Left lung (tissue), 10 donors: ENCODE measurements around the gene MRPS9. TPM values are rescaled to one million over a fixed set of nuclear protein-coding genes. Genes with fewer than 3 reads are reported as not detected.

ENCODE experiments used
- ATAC-seq: fragments of 200-7000 bp; cut with Tn5 transposase; one replicate; pipeline ENCODE4 v1.9.1; 2020; ENCODE audit warnings: moderate library complexity
- DNase-seq, 4 donors: peaks; one replicate each; pipeline ENCODE4 v3.0.0-alpha.2; 2013 to 2020
- H3K27ac ChIP-seq, 2 donors: fragments of 200-600 bp; sonication (generic) in 1 of 2; one replicate each; pipeline versions ENCODE4 v1.5.0 to v1.8.0; 2020 to 2021
- H3K27me3 ChIP-seq, 2 donors: fragments of 200-600 bp; sonication (generic) in 1 of 2; one replicate each; pipeline versions ENCODE4 v1.5.0 to v1.8.0; 2020 to 2021
- H3K36me3 ChIP-seq, 2 donors: fragments of 200-600 bp; sonication (generic) in 1 of 2; one replicate each; pipeline versions ENCODE4 v1.5.0 to v1.8.0; 2020 to 2021
- H3K4me1 ChIP-seq, 2 donors: fragments of 200-600 bp; one replicate each; pipeline ENCODE4 v1.8.0; 2021
- H3K4me3 ChIP-seq, 2 donors: fragments of 200-600 bp; sonication (generic) in 1 of 2; one replicate each; pipeline versions ENCODE4 v1.5.0 to v1.8.0; 2020 to 2021; ENCODE audit warnings: mild to moderate bottlenecking in 1 of 2
- H3K9me3 ChIP-seq, 2 donors: fragments of 200-600 bp; sonication (generic) in 1 of 2; one replicate each; pipeline versions ENCODE4 v1.5.0 to v1.8.0; 2020 to 2021
- CTCF ChIP-seq, 2 donors: fragments of 200-600 bp; sonication (generic) in 1 of 2; IDR thresholded peaks; one replicate each; pipeline versions ENCODE4 v1.5.0 to v1.8.0; 2021; ENCODE audit warnings: antibody characterized with exemption in 2 of 2
- intact Hi-C, 2 donors: fragments of 100-400 bp; cut with DNase I; formaldehyde crosslinking; loops; one replicate each; pipeline versions ENCODE4 v1.11.2 to v1.14.2; 2022
- polyA plus RNA-seq, 6 donors: library from polyadenylated mRNA; unstranded; fragments of 120-200 nt; gene quantifications; one replicate each; pipeline ENCODE4 v1.2.1, GENCODE V29; 2013; ENCODE audit not compliant: insufficient read length in 6 of 6
- total RNA-seq, 2 donors: library from RNA; stranded (reverse); fragmentation: NEBNext Ultra II Directional; extraction: Animal tissue kit (Norgen Biotek cat#: 25700); gene quantifications; one replicate each; pipeline ENCODE4 v1.2.1, GENCODE V29; 2021
- donor health status: DM: no; HTN: yes; CAD: no.
- donor health status: DM: no; HTN: no; CAD: no.

Gene MRPS9
- total and polyA plus RNA-seq, 8 donors: 14.3 to 45.0 (median 39.0) TPM

DNA sequence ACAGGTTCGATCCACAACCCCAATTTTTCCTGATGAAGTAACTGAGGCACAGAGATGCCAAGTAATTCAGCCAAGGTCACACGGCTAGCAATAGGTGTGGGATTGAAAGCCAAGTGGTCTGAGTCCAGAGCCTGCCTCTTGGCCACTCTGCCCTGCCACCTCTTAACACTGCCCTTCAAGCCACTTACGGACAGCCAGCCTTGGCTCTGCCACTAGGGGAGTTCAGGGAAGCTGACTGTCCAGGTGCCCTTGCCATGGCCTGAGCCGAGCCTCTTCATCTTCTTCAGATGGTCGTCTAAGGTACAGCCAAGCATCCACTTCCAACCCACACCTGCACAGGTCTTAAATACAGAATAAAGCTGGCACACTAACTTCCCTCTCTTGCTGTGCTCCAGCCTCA lies 104.4 kb downstream of the MRPS9 start:
- Histone ChIP-seq H3K4me1 (peaks cover 0 to 10% of the 10 kb centered on the region in 2 donors), H3K27me3 (peaks cover 17 to 57% of the 10 kb centered on the region in 2 donors), H3K27ac (no peak overlapping the region), H3K9me3 (no peaks in the 10 kb centered on the region), H3K4me3 (no peak overlapping the region), H3K36me3 (no peaks in the 10 kb centered on the region)
- DNase-seq (no peak), ATAC-seq (no peak)
- intact Hi-C loops: no loop called here
- no peak for TF ChIP-seq CTCF (IDR thresholded peaks at IDR 0.05)

GRCh38 chr2:105143094-105143466 lies 105.2 kb downstream of the MRPS9 start:
- Histone ChIP-seq H3K9me3 (no peaks in the 10 kb centered on the region), H3K36me3 (no peaks in the 10 kb centered on the region), H3K27ac (no peak overlapping the region), H3K4me1 (peaks cover 0 to 10% of the 10 kb centered on the region in 2 donors), H3K4me3 (no peak overlapping the region), H3K27me3 (peaks cover 17 to 65% of the 10 kb centered on the region in 2 donors)
- no peak for DNase-seq
- intact Hi-C loops: no loop called here
- ATAC-seq: no peak
- TF ChIP-seq CTCF (IDR thresholded peaks at IDR 0.05): no peak

DNA sequence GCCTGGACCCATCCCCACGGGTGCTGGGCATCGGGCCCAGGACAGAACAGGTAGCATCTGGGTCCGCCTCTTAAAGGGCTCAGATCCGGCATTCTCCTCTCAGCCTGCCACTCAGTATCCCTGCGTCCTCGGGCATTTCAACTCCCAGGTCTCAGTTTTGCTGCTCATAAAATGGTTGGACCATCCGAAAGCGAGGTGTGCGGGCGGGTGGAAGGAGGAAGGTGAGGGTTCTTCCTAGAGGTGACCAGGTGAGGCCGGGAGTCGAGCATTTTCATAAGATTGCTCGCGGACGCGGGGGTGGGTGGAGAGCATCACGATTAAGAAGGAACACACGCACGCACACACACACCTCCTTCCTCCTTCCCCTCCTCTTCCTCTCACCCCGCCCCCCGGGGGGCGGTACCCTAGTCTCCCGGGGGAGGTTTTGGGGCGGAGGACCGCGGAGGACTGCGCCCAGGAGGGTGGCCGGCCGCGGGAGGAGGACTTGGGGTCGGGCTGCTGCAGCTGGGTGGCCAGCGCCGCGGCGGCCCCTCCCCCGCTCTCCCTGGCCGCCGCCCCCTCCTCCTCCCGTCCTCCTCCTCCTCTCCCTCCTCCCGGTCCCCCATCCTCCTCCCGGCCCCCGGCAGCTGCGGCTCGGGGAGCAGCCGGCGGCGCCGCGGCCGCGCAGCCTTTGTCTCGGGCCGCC lies 105.7 kb downstream of the MRPS9 start:
- no peak for TF ChIP-seq CTCF (IDR thresholded peaks at IDR 0.05)
- DNase-seq (peak in 3 of 4 donors; percentile 15 to 52 (median 33)), ATAC-seq (peak; percentile 52)

DNA sequence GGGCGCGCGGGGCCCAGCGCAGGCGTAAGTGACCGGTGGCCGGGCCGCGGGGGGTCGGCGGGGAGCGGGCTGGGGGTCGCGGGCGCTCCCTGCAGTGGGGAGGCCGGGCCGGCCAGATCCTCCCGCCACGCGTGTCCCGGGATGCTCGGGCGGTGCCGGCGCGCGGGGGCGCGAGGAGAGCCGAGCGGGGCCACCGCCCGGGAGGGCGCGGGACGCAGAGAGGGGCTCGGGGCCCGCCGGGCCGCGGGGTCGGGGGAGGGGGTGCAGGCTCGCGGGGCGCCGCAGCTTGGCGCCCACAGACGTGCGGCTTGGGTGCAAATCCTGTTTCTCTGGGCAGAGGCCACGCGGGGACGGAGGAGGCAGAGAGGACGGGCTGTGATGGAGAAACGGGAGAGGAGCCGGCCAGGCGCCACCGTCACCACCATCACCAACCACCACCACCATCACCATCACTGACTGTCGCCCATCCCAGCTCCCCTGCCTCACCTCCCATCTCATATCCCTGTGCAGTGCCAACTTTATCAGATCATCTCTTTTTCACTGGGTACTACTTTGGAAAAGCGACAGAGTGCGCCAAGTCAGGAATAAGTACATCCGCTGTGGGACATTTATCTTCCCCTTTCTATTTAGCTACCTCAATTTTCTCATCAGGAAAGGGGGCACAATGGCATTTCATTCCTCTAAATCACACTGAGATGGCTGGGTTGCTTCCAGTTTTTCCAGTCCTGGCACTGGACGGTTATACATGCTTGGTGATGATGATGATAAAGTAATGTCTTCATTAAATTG lies 106.5 kb downstream of the MRPS9 start:
- intact Hi-C loops: no loop called here
- Histone ChIP-seq H3K9me3 (no peaks in the 10 kb centered on the region), H3K27me3 (peaks cover 17 to 66% of the 10 kb centered on the region in 2 donors), H3K4me3 (no peak overlapping the region), H3K27ac (no peak overlapping the region), H3K36me3 (no peaks in the 10 kb centered on the region), H3K4me1 (peaks cover 0 to 10% of the 10 kb centered on the region in 2 donors)
- no peak for ATAC-seq
- DNase-seq: peak in 1 of 4 donors; percentile 68
- TF ChIP-seq CTCF (IDR thresholded peaks at IDR 0.05): no peak

More for the DNA sequence above, 105.7 kb downstream of the MRPS9 start:
- intact Hi-C loops: no loop called here
- H3K27ac ChIP-seq: no peak overlapping the region
- no peaks in the 10 kb centered on the region for H3K9me3 ChIP-seq
- peaks cover 17 to 66% of the 10 kb centered on the region in 2 donors for H3K27me3 ChIP-seq
- H3K36me3 ChIP-seq: no peaks in the 10 kb centered on the region
- H3K4me1 ChIP-seq: peaks cover 0 to 10% of the 10 kb centered on the region in 2 donors
- H3K4me3 ChIP-seq: peak overlapping the region; percentile 20 to 22

DNA sequence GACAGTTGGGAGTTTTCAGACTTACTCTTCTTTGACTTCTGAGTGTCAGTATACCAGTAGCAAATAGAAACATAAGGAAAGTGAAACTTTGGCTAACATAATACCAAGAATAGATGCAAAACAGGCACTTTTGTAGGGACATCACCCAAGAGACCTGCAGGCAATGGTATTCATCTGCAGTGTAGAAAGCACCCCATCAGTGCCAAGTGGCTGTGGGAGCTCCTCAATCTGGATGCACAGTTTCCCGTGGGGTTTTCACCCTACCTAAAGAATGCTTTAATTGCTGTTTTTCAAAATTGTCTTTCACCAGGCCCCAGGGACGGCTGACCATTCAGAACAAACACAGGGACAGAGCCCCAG lies 107.1 kb downstream of the MRPS9 start:
- no peaks in the 10 kb centered on the region for H3K9me3 ChIP-seq
- no peak overlapping the region for H3K4me3 ChIP-seq
- peaks cover 0 to 10% of the 10 kb centered on the region in 2 donors for H3K4me1 ChIP-seq
- no peak overlapping the region for H3K27ac ChIP-seq
- intact Hi-C loops: no loop called here
- DNase-seq: no peak
- H3K36me3 ChIP-seq: no peaks in the 10 kb centered on the region
- H3K27me3 ChIP-seq: peaks cover 17 to 66% of the 10 kb centered on the region in 2 donors
- ATAC-seq: no peak
- no peak for TF ChIP-seq CTCF (IDR thresholded peaks at IDR 0.05)
